GM21528 (cell line): ENCODE measurements around the gene ACVR2B.

Experiments used
- ATAC-seq: cut with Tn5 transposase; IDR thresholded peaks from one replicate; pipeline ENCODE4 v1.9.1; 2021; ENCODE audit warnings: mild to moderate bottlenecking, moderate library complexity; ENCODE audit not compliant: unreplicated experiment, low FRiP score

ACVR2B gene

GRCh38 chr3:38457111-38458003, 3.7 kb downstream of the ACVR2B start:
- ATAC-seq: no peak

- no peak for ATAC-seq
Measured at GRCh38 chr3:38458796-38459498, 5.3 kb downstream of the ACVR2B start.

GRCh38 chr3:38459499-38460048, 5.9 kb downstream of the ACVR2B start:
- ATAC-seq: no peak

- ATAC-seq: no peak
Measured at GRCh38 chr3:38460377-38461270, 6.9 kb downstream of the ACVR2B start.

GRCh38 chr3:38465588-38466154, 12.0 kb downstream of the ACVR2B start:
- ATAC-seq: no peak

GRCh38 chr3:38468765-38469164, 15.1 kb downstream of the ACVR2B start:
- ATAC-seq: no peak

- ATAC-seq: no peak
Measured at GRCh38 chr3:38469852-38470251, 16.2 kb downstream of the ACVR2B start.

- ATAC-seq: no peak
Measured at GRCh38 chr3:38471260-38471857, 17.7 kb downstream of the ACVR2B start.

- ATAC-seq: no peak
Measured at GRCh38 chr3:38472342-38472741, 18.7 kb downstream of the ACVR2B start.

- ATAC-seq: no peak
Measured at GRCh38 chr3:38473229-38473628, 19.5 kb downstream of the ACVR2B start.

- ATAC-seq: no peak
Measured at GRCh38 chr3:38474928-38475605, 21.4 kb downstream of the ACVR2B start.

- ATAC-seq: no peak
Measured at GRCh38 chr3:38475716-38476115, 22.0 kb downstream of the ACVR2B start.

GRCh38 chr3:38476157-38476756, 22.6 kb downstream of the ACVR2B start:
- no peak for ATAC-seq

GRCh38 chr3:38477057-38477820, 23.5 kb downstream of the ACVR2B start:
- ATAC-seq: no peak

- no peak for ATAC-seq
Measured at GRCh38 chr3:38477839-38478450, 24.3 kb downstream of the ACVR2B start.

GRCh38 chr3:38478901-38479300, 25.2 kb downstream of the ACVR2B start:
- no peak for ATAC-seq

GRCh38 chr3:38479431-38480092, 25.9 kb downstream of the ACVR2B start:
- peak; percentile 72 for ATAC-seq
